WTC11 (cell line): Measurements from ENCODE around the gene PELI3. TPM values are rescaled to one million over a fixed set of nuclear protein-coding genes. Genes with fewer than 3 reads are reported as not detected.

Experiments
- ATAC-seq: fragments of 200-7000 bp; cut with Tn5 transposase; 2 replicates; pipeline ENCODE4 v1.10.0; 2021; ENCODE audit warnings: mild to moderate bottlenecking, moderate library complexity
- CTCF ChIA-PET: fragments of 300-600 bp; sonication (Branson Sonifier 250); formaldehyde crosslinking; loops from one replicate; lab custom pipeline; 2021; ENCODE audit warnings: antibody characterized with exemption; lab: Charles Lee
- POLR2A ChIA-PET: fragments of 350-600 bp; sonication (Branson Sonifier 250); formaldehyde crosslinking; loops from one replicate; lab custom pipeline; 2021; ENCODE audit warnings: antibody characterized with exemption; lab: Charles Lee
- DNase-seq: peaks from one replicate; pipeline ENCODE4 v3.0.0; 2021; ENCODE audit warnings: low spot score
- H3K27ac Mint-ChIP-seq: 2 replicates; pipeline ENCODE4 v1.8.0; 2021; ENCODE audit warnings: mixed read lengths
- H3K27me3 Mint-ChIP-seq: 2 replicates; pipeline ENCODE4 v1.8.0; 2021; ENCODE audit warnings: low read depth, mild to moderate bottlenecking, moderate library complexity, mixed read lengths
- H3K36me3 Mint-ChIP-seq: 2 replicates; pipeline ENCODE4 v1.8.0; 2021; ENCODE audit warnings: mixed read lengths
- H3K4me1 Mint-ChIP-seq: 2 replicates; pipeline ENCODE4 v1.8.0; 2022; ENCODE audit warnings: mixed read lengths
- H3K4me3 Mint-ChIP-seq: 2 replicates; pipeline ENCODE4 v1.8.0; 2021; ENCODE audit warnings: mild to moderate bottlenecking, moderate library complexity, mixed read lengths
- H3K9me3 Mint-ChIP-seq: 2 replicates; pipeline ENCODE4 v1.8.0; 2021; ENCODE audit warnings: mixed read lengths
- CTCF ChIP-seq: fragments of 200-600 bp; IDR thresholded peaks from 2 replicates; pipeline ENCODE4 v1.8.0; 2022; ENCODE audit warnings: antibody characterized with exemption
- ETV6 ChIP-seq: sonication (generic); formaldehyde crosslinking; IDR thresholded peaks from 2 replicates; pipeline ENCODE4 v1.8.1; 2022; ENCODE audit warnings: mild to moderate bottlenecking, missing genetic modification reagents
- FOXK1 ChIP-seq: sonication (generic); formaldehyde crosslinking; IDR thresholded peaks from 2 replicates; pipeline ENCODE4 v1.8.0; 2022; ENCODE audit warnings: mild to moderate bottlenecking, moderate library complexity, missing genetic modification reagents
- FOXP1 ChIP-seq: sonication (generic); formaldehyde crosslinking; IDR thresholded peaks from 2 replicates; pipeline ENCODE4 v1.8.0; 2022; ENCODE audit warnings: missing genetic modification reagents, mild to moderate bottlenecking, moderate library complexity, borderline replicate concordance
- FOXP4 ChIP-seq: sonication (generic); formaldehyde crosslinking; IDR thresholded peaks from 2 replicates; pipeline ENCODE4 v1.8.0; 2022; ENCODE audit warnings: mild to moderate bottlenecking, missing genetic modification reagents
- JUN ChIP-seq: sonication (generic); formaldehyde crosslinking; IDR thresholded peaks from 2 replicates; pipeline ENCODE4 v1.8.0; 2023; ENCODE audit warnings: mild to moderate bottlenecking, missing genetic modification reagents
- KAT7 ChIP-seq: sonication (generic); formaldehyde crosslinking; IDR thresholded peaks from 2 replicates; pipeline ENCODE4 v1.8.1; 2023; ENCODE audit warnings: missing genetic modification reagents, mild to moderate bottlenecking, borderline replicate concordance
- PRDM15 ChIP-seq: sonication (generic); formaldehyde crosslinking; IDR thresholded peaks from 2 replicates; pipeline ENCODE4 v1.8.0; 2022; ENCODE audit warnings: missing genetic modification reagents
- PRRX2 ChIP-seq: fragments of 250-450 bp; sonication (Bioruptor Pico); IDR thresholded peaks from 2 replicates; pipeline ENCODE4 v1.8.0; 2021; ENCODE audit warnings: mild to moderate bottlenecking
- RELA ChIP-seq: sonication (generic); formaldehyde crosslinking; IDR thresholded peaks from 2 replicates; pipeline ENCODE4 v1.8.1; 2022; ENCODE audit warnings: missing genetic modification reagents, mild to moderate bottlenecking, borderline replicate concordance
- USF2 ChIP-seq: sonication (generic); formaldehyde crosslinking; IDR thresholded peaks from 2 replicates; pipeline ENCODE4 v1.8.1; 2023; ENCODE audit warnings: mild to moderate bottlenecking, missing genetic modification reagents, moderate library complexity
- ZNF396 ChIP-seq: fragments of 250-450 bp; sonication (Bioruptor Pico); IDR thresholded peaks from 2 replicates; pipeline ENCODE4 v1.8.0; 2021; ENCODE audit warnings: mild to moderate bottlenecking, moderate library complexity, borderline replicate concordance
- ZNF423 ChIP-seq: fragments of 250-450 bp; sonication (Bioruptor Pico); IDR thresholded peaks from 2 replicates; pipeline ENCODE4 v2.1.2; 2022; ENCODE audit warnings: mild to moderate bottlenecking, moderate library complexity
- ZNF671 ChIP-seq: fragments of 250-450 bp; sonication (Bioruptor Pico); IDR thresholded peaks from 2 replicates; pipeline ENCODE4 v1.8.0; 2021; ENCODE audit warnings: mild to moderate bottlenecking
- total RNA-seq: library from RNA; stranded (reverse); gene quantifications from 3 replicates; pipeline ENCODE4 v1.2.3, GENCODE V29; 2021
- TF ChIP-seq, protein P1 (sequence below): fragments of 250-450 bp; sonication (Bioruptor Pico); conservative IDR thresholded peaks from 2 replicates; pipeline ENCODE4 v1.9.0; 2021; ENCODE audit warnings: mild to moderate bottlenecking
- TF ChIP-seq, protein P2 (sequence below): sonication (generic); formaldehyde crosslinking; IDR thresholded peaks from 2 replicates; pipeline ENCODE4 v1.8.0; 2022; ENCODE audit warnings: mild to moderate bottlenecking, missing genetic modification reagents
- TF ChIP-seq, protein P3 (sequence below): fragments of 250-450 bp; sonication (Bioruptor Pico); IDR thresholded peaks from 2 replicates; pipeline ENCODE4 v1.9.0; 2021; ENCODE audit warnings: mild to moderate bottlenecking, borderline replicate concordance
- TF ChIP-seq, protein P4 (sequence below): fragments of 250-450 bp; sonication (Bioruptor Pico); IDR thresholded peaks from 2 replicates; pipeline ENCODE4 v1.9.0; 2021; ENCODE audit warnings: mild to moderate bottlenecking

The PELI3 gene
- total RNA-seq, 1 experiment from 2014 or later, result 7.8 TPM

- no peak for TF ChIP-seq FOXP4 (CRISPR knock-in tag)
Measured at GRCh38 chr11:66469441-66469840, 2.7 kb downstream of the PELI3 start (continued).

DNA sequence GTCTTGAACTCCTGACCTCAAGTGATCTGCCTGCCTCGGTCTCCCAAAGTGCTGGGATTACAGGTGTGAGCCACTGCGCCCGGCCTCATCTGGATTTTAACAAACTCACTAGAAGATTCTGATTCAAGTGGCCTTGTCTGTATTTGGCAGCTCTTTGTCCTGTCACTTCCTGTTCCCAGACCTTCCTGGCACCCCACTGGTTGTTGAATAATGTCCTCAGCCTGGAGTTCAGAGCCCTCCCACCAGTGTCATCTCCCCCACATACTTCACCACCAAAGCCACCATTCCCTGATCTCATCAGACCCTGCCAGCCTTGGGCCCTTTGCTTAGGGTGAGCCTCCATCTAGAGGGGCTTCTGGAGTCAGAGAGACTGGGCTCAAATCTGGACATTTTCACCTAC is 3.3 kb downstream of the PELI3 start:
- DNase-seq, result no peak
- H3K4me3 Mint-ChIP-seq, result peak overlapping the region; percentile 33; the same call in 1 of the 2 replicates
- TF ChIP-seq ZNF396 (no peak), ZNF671 (no peak), JUN (no peak), FOXP1 (CRISPR knock-in tag) (no peak), KAT7 (CRISPR knock-in tag) (no peak), PRRX2 (CRISPR knock-in tag) (no peak), ZNF423 (no peak), FOXK1 (CRISPR knock-in tag) (no peak), PRDM15 (CRISPR knock-in tag) (no peak), USF2 (CRISPR knock-in tag) (no peak), CTCF (no peak), RELA (CRISPR knock-in tag) (no peak), ETV6 (CRISPR knock-in tag) (no peak)
- TF ChIP-seq, protein P1, sequence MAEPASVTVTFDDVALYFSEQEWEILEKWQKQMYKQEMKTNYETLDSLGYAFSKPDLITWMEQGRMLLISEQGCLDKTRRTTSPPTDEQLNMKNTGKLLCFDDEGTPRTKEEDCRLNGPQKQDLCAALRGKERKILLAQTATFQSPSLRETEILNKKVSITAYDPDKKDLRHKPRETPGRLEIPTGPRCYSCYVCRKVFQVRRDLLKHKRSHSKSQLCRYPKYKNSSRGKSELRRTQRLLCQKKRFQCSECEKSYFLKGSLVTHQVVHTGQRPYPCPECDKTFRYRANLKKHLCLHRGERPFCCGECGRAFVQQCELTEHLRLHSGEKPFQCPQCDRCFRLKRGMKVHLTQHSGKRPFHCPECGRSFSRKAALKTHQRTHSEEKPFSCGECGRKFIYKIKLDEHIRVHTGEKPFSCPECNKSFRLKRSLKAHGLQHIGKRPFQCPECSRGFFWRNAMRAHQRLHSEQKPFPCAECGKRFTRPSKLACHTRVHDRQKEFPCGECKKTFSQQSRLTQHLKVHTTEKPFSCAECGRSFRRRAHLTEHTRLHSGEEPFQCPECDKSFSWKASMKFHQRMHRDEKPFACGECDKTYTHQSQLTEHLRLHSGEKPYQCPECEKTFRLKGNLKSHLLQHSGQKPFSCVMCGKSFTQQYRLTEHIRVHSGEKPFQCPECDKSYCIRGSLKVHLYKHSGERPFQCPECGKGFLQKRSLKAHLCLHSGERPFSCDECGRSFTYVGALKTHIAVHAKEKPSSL, result no peak
- TF ChIP-seq, protein P2, sequence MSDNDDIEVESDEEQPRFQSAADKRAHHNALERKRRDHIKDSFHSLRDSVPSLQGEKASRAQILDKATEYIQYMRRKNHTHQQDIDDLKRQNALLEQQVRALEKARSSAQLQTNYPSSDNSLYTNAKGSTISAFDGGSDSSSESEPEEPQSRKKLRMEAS, result no peak
- TF ChIP-seq, protein P3, sequence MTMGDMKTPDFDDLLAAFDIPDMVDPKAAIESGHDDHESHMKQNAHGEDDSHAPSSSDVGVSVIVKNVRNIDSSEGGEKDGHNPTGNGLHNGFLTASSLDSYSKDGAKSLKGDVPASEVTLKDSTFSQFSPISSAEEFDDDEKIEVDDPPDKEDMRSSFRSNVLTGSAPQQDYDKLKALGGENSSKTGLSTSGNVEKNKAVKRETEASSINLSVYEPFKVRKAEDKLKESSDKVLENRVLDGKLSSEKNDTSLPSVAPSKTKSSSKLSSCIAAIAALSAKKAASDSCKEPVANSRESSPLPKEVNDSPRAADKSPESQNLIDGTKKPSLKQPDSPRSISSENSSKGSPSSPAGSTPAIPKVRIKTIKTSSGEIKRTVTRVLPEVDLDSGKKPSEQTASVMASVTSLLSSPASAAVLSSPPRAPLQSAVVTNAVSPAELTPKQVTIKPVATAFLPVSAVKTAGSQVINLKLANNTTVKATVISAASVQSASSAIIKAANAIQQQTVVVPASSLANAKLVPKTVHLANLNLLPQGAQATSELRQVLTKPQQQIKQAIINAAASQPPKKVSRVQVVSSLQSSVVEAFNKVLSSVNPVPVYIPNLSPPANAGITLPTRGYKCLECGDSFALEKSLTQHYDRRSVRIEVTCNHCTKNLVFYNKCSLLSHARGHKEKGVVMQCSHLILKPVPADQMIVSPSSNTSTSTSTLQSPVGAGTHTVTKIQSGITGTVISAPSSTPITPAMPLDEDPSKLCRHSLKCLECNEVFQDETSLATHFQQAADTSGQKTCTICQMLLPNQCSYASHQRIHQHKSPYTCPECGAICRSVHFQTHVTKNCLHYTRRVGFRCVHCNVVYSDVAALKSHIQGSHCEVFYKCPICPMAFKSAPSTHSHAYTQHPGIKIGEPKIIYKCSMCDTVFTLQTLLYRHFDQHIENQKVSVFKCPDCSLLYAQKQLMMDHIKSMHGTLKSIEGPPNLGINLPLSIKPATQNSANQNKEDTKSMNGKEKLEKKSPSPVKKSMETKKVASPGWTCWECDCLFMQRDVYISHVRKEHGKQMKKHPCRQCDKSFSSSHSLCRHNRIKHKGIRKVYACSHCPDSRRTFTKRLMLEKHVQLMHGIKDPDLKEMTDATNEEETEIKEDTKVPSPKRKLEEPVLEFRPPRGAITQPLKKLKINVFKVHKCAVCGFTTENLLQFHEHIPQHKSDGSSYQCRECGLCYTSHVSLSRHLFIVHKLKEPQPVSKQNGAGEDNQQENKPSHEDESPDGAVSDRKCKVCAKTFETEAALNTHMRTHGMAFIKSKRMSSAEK, result no peak
- TF ChIP-seq, protein P4, sequence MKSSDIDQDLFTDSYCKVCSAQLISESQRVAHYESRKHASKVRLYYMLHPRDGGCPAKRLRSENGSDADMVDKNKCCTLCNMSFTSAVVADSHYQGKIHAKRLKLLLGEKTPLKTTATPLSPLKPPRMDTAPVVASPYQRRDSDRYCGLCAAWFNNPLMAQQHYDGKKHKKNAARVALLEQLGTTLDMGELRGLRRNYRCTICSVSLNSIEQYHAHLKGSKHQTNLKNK (CRISPR knock-in tag), result no peak

More for the DNA sequence above, 3.3 kb downstream of the PELI3 start:
- H3K36me3 Mint-ChIP-seq, result peaks cover 2% of the 10 kb centered on the region; the same call in 1 of the 2 replicates
- ATAC-seq, result no peak
- ChIA-PET POLR2A (interaction anchor here (0.7 to 2.8 kb wide), 2 partner anchors 10 to 12 kb away, joined by 7 to 8 read pairs; partner anchors contain the start of gene DPP3), CTCF (interaction anchor here (1.4 to 2.9 kb wide), 6 partner anchors 9 to 81 kb away, joined by 3 to 13 read pairs (median 10); partner anchors contain the start of genes DPP3 and MRPL11)
- no peaks in the 10 kb centered on the region for H3K9me3 Mint-ChIP-seq
- H3K27ac Mint-ChIP-seq, result peak overlapping the region; percentile 81; the same call in 1 of the 2 replicates
- H3K27me3 Mint-ChIP-seq, result no peaks in the 10 kb centered on the region; the same call in 1 of the 2 replicates
- H3K4me1 Mint-ChIP-seq, result peaks cover 38% of the 10 kb centered on the region
